ENCODE results near the gene TNFRSF12A. TPM values are rescaled to one million over a fixed set of nuclear protein-coding genes. Genes with fewer than 3 reads are reported as not detected.

TNFRSF12A gene
- total RNA-seq, 1 experiment from 2014 or later, result 62.5 TPM

GRCh38 chr16:3027983-3028715 is 8.0 kb downstream of the TNFRSF12A start:
- Mint-ChIP-seq H3K4me3 (ENCODE audit: unreplicated experiment) (peak overlapping the region; percentile 27), H3K27me3 (ENCODE audit: insufficient read depth, unreplicated experiment) (no peaks in the 10 kb centered on the region), H3K27ac (ENCODE audit: unreplicated experiment) (peak overlapping the region; percentile 50), H3K36me3 (ENCODE audit: insufficient read depth, unreplicated experiment) (peaks cover 57% of the 10 kb centered on the region), H3K4me1 (ENCODE audit: low read depth, unreplicated experiment) (peaks cover 14% of the 10 kb centered on the region), H3K9me3 (ENCODE audit: unreplicated experiment) (no peaks in the 10 kb centered on the region)
- H3K4me3 ChIP-seq (ENCODE audit: low read depth, low read length), result no peak overlapping the region
- ChIA-PET POLR2A (interaction anchor here (0.5 to 2.0 kb wide), 5 partner anchors 18 to 80 kb away, joined by 4 to 15 read pairs (median 5); partner anchors contain the start of gene PKMYT1), CTCF (interaction anchor here (0.5 to 2.6 kb wide), 22 partner anchors 8 to 160 kb away, joined by 3 to 89 read pairs (median 4); partner anchors contain the start of genes PAQR4 and TNFRSF12A)
- peak; percentile 73 to 89 for TF ChIP-seq CTCF (IDR thresholded peaks at IDR 0.05; ENCODE audit: insufficient read depth in 1 of 2, low read depth in 1 of 2, low read length in 1 of 2, severe bottlenecking in 1 of 2, unreplicated experiment in 1 of 2)
- H3K9me3 ChIP-seq, result no peaks in the 10 kb centered on the region
- intact Hi-C loops (cut with micrococcal nuclease; ENCODE audit: unreplicated experiment), result loop anchor here (1.0 kb wide), 1 partner anchor 25 kb away; no protein-coding TSS in a partner anchor
- H3K4me1 ChIP-seq, result peaks cover 14% of the 10 kb centered on the region
- H3K36me3 ChIP-seq (ENCODE audit: control insufficient read depth, insufficient read depth, low read length), result peaks cover 6% of the 10 kb centered on the region
- peak; percentile 87 to 89 for DNase-seq
- BruUV-seq (replicated peaks), result no TSS peak
- no peaks in the 10 kb centered on the region for H3K27me3 ChIP-seq (replicated peaks; ENCODE audit: control insufficient read depth, insufficient read depth, low read length)

- Mint-ChIP-seq H3K4me3 (ENCODE audit: unreplicated experiment) (no peak overlapping the region), H3K27me3 (ENCODE audit: insufficient read depth, unreplicated experiment) (no peaks in the 10 kb centered on the region), H3K4me1 (ENCODE audit: low read depth, unreplicated experiment) (peaks cover 13% of the 10 kb centered on the region), H3K36me3 (ENCODE audit: insufficient read depth, unreplicated experiment) (peaks cover 55% of the 10 kb centered on the region), H3K27ac (ENCODE audit: unreplicated experiment) (no peak overlapping the region), H3K9me3 (ENCODE audit: unreplicated experiment) (no peaks in the 10 kb centered on the region)
- H3K36me3 ChIP-seq (ENCODE audit: control insufficient read depth, insufficient read depth, low read length), result peaks cover 6% of the 10 kb centered on the region
- no peaks in the 10 kb centered on the region for H3K27me3 ChIP-seq (replicated peaks; ENCODE audit: control insufficient read depth, insufficient read depth, low read length)
- BruUV-seq (replicated peaks), result no TSS peak
- H3K9me3 ChIP-seq, result no peaks in the 10 kb centered on the region
- CTCF ChIA-PET, result interaction anchor here (0.5 to 2.6 kb wide), 20 partner anchors 9 to 161 kb away, joined by 3 to 89 read pairs (median 4); partner anchors contain the start of genes PAQR4 and TNFRSF12A
- TF ChIP-seq CTCF (IDR thresholded peaks at IDR 0.05; ENCODE audit: insufficient read depth in 1 of 2, low read depth in 1 of 2, low read length in 1 of 2, severe bottlenecking in 1 of 2, unreplicated experiment in 1 of 2), result no peak
- intact Hi-C loops (cut with micrococcal nuclease; ENCODE audit: unreplicated experiment), result loop anchor here (1.0 kb wide), 1 partner anchor 26 kb away; no protein-coding TSS in a partner anchor
- POLR2A ChIA-PET, result interaction anchor here (1.3 to 2.0 kb wide), 4 partner anchors 19 to 48 kb away, joined by 4 to 15 read pairs (median 6); partner anchors contain the start of gene PKMYT1
- no peak for DNase-seq
- no peak overlapping the region for H3K4me3 ChIP-seq (ENCODE audit: low read depth, low read length)
- H3K4me1 ChIP-seq, result peaks cover 7% of the 10 kb centered on the region
These were observed 8.7 kb downstream of the TNFRSF12A start for GRCh38 chr16:3028716-3029319.

GRCh38 chr16:3029491-3030221 is 9.5 kb downstream of the TNFRSF12A start:
- Mint-ChIP-seq H3K36me3 (ENCODE audit: insufficient read depth, unreplicated experiment) (peaks cover 49% of the 10 kb centered on the region), H3K4me1 (ENCODE audit: low read depth, unreplicated experiment) (peaks cover 7% of the 10 kb centered on the region), H3K4me3 (ENCODE audit: unreplicated experiment) (peak overlapping the region; percentile 12), H3K27ac (ENCODE audit: unreplicated experiment) (peak overlapping the region; percentile 57), H3K27me3 (ENCODE audit: insufficient read depth, unreplicated experiment) (no peaks in the 10 kb centered on the region), H3K9me3 (ENCODE audit: unreplicated experiment) (no peaks in the 10 kb centered on the region)
- POLR2A ChIA-PET, result no interaction called here
- no peaks in the 10 kb centered on the region for H3K27me3 ChIP-seq (replicated peaks; ENCODE audit: control insufficient read depth, insufficient read depth, low read length)
- CTCF ChIA-PET, result interaction anchor here (2.5 to 2.9 kb wide), 3 partner anchors 8 to 100 kb away, joined by 14 to 33 read pairs (median 16); partner anchors contain the start of gene TNFRSF12A
- peaks cover 7% of the 10 kb centered on the region for H3K4me1 ChIP-seq
- TF ChIP-seq CTCF (IDR thresholded peaks at IDR 0.05; ENCODE audit: insufficient read depth in 1 of 2, low read depth in 1 of 2, low read length in 1 of 2, severe bottlenecking in 1 of 2, unreplicated experiment in 1 of 2), result no peak
- intact Hi-C loops (cut with micrococcal nuclease; ENCODE audit: unreplicated experiment), result no loop called here
- BruUV-seq (replicated peaks), result no TSS peak
- H3K36me3 ChIP-seq (ENCODE audit: control insufficient read depth, insufficient read depth, low read length), result peaks cover 6% of the 10 kb centered on the region
- no peak for DNase-seq
- no peak overlapping the region for H3K4me3 ChIP-seq (ENCODE audit: low read depth, low read length)
- H3K9me3 ChIP-seq, result no peaks in the 10 kb centered on the region

Data from Caco-2 (cell line).